Activated naive CD8-positive, alpha-beta T cell treated with anti-CD3 and anti-CD28 coated beads, Interleukin-2, amount 10 ng/mL, durations not matched to agents 7 days and 5 days (primary cell): Measurements from ENCODE around the gene DDAH1. TPM values are rescaled to one million over a fixed set of nuclear protein-coding genes. Genes with fewer than 3 reads are reported as not detected.

Source experiments
- ATAC-seq: fragments of 150-1000 bp; cut with Tn5 transposase; one replicate; pipeline ENCODE4 v1.10.0; 2021; ENCODE audit warnings: low read depth, moderate library complexity
- POLR2A ChIA-PET: fragments of 350-600 bp; sonication (Branson Sonifier 250); formaldehyde crosslinking; loops from one replicate; lab custom pipeline; 2021; ENCODE audit warnings: antibody characterized with exemption; lab: Charles Lee
- DNase-seq: peaks from one replicate; pipeline ENCODE4 v3.0.0; 2021
- H3K27ac Mint-ChIP-seq: one replicate; pipeline ENCODE4 v1.8.0; 2022; ENCODE audit warnings: mild to moderate bottlenecking, mixed read lengths
- H3K27me3 Mint-ChIP-seq: one replicate; pipeline ENCODE4 v1.8.0; 2022; ENCODE audit warnings: mild to moderate bottlenecking, moderate library complexity, mixed read lengths
- H3K36me3 Mint-ChIP-seq: one replicate; pipeline ENCODE4 v1.8.0; 2021; ENCODE audit warnings: mild to moderate bottlenecking, mixed read lengths
- H3K4me1 Mint-ChIP-seq: one replicate; pipeline ENCODE4 v1.8.0; 2021; ENCODE audit warnings: mixed read lengths
- H3K4me3 Mint-ChIP-seq: one replicate; pipeline ENCODE4 v1.8.0; 2022; ENCODE audit warnings: mild to moderate bottlenecking, moderate library complexity, mixed read lengths
- H3K9me3 Mint-ChIP-seq: one replicate; pipeline ENCODE4 v1.8.0; 2021; ENCODE audit warnings: mixed read lengths
- total RNA-seq, 2 experiments: library from RNA; stranded (reverse); gene quantifications; one replicate each; pipeline ENCODE4 v1.2.3, GENCODE V29; 2021

Gene DDAH1
- total RNA-seq, 2 experiments from 2014 or later = not detected

- ATAC-seq = no peak
- POLR2A ChIA-PET = interaction anchor here (0.5 kb wide), 1 partner anchor 83 kb away, joined by 3 read pairs; no protein-coding TSS in a partner anchor
- no peaks in the 10 kb centered on the region for H3K9me3 Mint-ChIP-seq
- H3K4me3 Mint-ChIP-seq = no peak overlapping the region
- no peaks in the 10 kb centered on the region for H3K36me3 Mint-ChIP-seq
- H3K27ac Mint-ChIP-seq = no peak overlapping the region
- no peak for DNase-seq
- no peaks in the 10 kb centered on the region for H3K4me1 Mint-ChIP-seq
- H3K27me3 Mint-ChIP-seq = peaks cover 10% of the 10 kb centered on the region
Observed at GRCh38 chr1:85344256-85344694, 120.7 kb downstream of the DDAH1 start.

GRCh38 chr1:85343612-85344255, 121.2 kb downstream of the DDAH1 start:
- ATAC-seq = no peak
- no peak overlapping the region for H3K27ac Mint-ChIP-seq
- POLR2A ChIA-PET = no interaction called here
- H3K4me3 Mint-ChIP-seq = no peak overlapping the region
- no peaks in the 10 kb centered on the region for H3K4me1 Mint-ChIP-seq
- no peak for DNase-seq
- peaks cover 10% of the 10 kb centered on the region for H3K27me3 Mint-ChIP-seq
- no peaks in the 10 kb centered on the region for H3K36me3 Mint-ChIP-seq
- H3K9me3 Mint-ChIP-seq = no peaks in the 10 kb centered on the region

- POLR2A ChIA-PET = no interaction called here
- no peak for DNase-seq
- Mint-ChIP-seq H3K36me3 (no peaks in the 10 kb centered on the region), H3K27me3 (peaks cover 14% of the 10 kb centered on the region), H3K4me3 (no peak overlapping the region), H3K27ac (no peak overlapping the region), H3K9me3 (no peaks in the 10 kb centered on the region), H3K4me1 (no peaks in the 10 kb centered on the region)
- ATAC-seq = no peak
Observed at GRCh38 chr1:85343213-85343611, 121.7 kb downstream of the DDAH1 start.

DNA sequence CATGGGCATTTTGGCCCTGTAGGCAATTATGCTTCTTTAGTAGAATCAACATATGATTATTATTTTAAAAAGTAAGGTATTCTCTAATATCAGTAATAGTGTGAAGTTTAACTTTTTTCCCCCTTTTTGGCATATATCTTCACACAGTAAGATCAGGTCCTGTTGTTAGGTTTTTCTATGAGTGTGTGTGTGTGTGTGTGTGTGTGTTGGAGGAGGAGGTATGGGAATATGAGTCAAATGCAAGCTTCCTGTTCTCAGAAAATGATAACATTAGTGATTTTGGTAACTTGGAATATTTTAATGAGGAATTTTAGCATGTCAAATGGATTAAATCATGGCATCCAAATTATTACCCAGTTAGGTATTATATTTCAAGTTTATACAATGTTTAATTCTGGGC, 122.8 kb downstream of the DDAH1 start:
- DNase-seq (no peak), ATAC-seq (no peak)
- H3K27ac Mint-ChIP-seq = no peak overlapping the region
- no peak overlapping the region for H3K4me3 Mint-ChIP-seq
- POLR2A ChIA-PET = no interaction called here
- H3K27me3 Mint-ChIP-seq = peaks cover 22% of the 10 kb centered on the region
- no peaks in the 10 kb centered on the region for H3K9me3 Mint-ChIP-seq
- no peaks in the 10 kb centered on the region for H3K36me3 Mint-ChIP-seq
- H3K4me1 Mint-ChIP-seq = no peaks in the 10 kb centered on the region

DNA sequence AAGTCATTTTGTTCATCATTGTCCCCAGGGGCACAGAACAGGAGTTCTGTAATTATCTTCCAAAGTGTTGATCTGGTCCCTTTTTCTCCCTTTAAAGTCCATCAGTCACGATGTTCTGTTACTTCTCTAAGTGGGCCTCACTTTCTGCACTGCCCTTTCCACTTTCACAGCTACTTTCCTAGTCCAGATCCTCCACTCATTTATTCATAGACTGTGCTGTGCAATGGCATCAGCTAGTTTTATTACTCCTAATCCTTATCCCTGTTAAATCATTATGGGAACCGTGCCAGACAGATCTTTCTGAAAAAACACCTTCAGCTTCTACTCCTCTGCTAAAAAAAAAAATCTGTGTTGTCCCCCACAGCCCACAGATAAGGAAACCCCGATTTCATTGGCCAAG, 124.5 kb downstream of the DDAH1 start:
- H3K27me3 Mint-ChIP-seq = peaks cover 29% of the 10 kb centered on the region
- no peaks in the 10 kb centered on the region for H3K36me3 Mint-ChIP-seq
- H3K9me3 Mint-ChIP-seq = no peaks in the 10 kb centered on the region
- ATAC-seq (no peak), DNase-seq (no peak)
- no peak overlapping the region for H3K27ac Mint-ChIP-seq
- H3K4me1 Mint-ChIP-seq = no peaks in the 10 kb centered on the region
- POLR2A ChIA-PET = no interaction called here
- H3K4me3 Mint-ChIP-seq = no peak overlapping the region

GRCh38 chr1:85339656-85340399, 125.1 kb downstream of the DDAH1 start:
- Mint-ChIP-seq H3K9me3 (no peaks in the 10 kb centered on the region), H3K27me3 (peaks cover 27% of the 10 kb centered on the region), H3K36me3 (no peaks in the 10 kb centered on the region), H3K4me3 (no peak overlapping the region), H3K4me1 (peaks cover 2% of the 10 kb centered on the region), H3K27ac (no peak overlapping the region)
- DNase-seq = no peak
- POLR2A ChIA-PET = no interaction called here
- no peak for ATAC-seq

- Mint-ChIP-seq H3K4me3 (no peak overlapping the region), H3K4me1 (peaks cover 6% of the 10 kb centered on the region), H3K27me3 (peaks cover 25% of the 10 kb centered on the region), H3K27ac (no peak overlapping the region), H3K9me3 (peaks cover 3% of the 10 kb centered on the region), H3K36me3 (peaks cover 2% of the 10 kb centered on the region)
- DNase-seq (no peak), ATAC-seq (no peak)
- POLR2A ChIA-PET = no interaction called here
Observed at GRCh38 chr1:85339089-85339488, 125.9 kb downstream of the DDAH1 start.

- ATAC-seq = no peak
- POLR2A ChIA-PET = no interaction called here
- Mint-ChIP-seq H3K27ac (no peak overlapping the region), H3K9me3 (peaks cover 12% of the 10 kb centered on the region), H3K36me3 (peaks cover 2% of the 10 kb centered on the region), H3K27me3 (peaks cover 22% of the 10 kb centered on the region), H3K4me1 (peaks cover 6% of the 10 kb centered on the region), H3K4me3 (no peak overlapping the region)
- no peak for DNase-seq
Observed at GRCh38 chr1:85334962-85335361, 130.0 kb downstream of the DDAH1 start.

DNA sequence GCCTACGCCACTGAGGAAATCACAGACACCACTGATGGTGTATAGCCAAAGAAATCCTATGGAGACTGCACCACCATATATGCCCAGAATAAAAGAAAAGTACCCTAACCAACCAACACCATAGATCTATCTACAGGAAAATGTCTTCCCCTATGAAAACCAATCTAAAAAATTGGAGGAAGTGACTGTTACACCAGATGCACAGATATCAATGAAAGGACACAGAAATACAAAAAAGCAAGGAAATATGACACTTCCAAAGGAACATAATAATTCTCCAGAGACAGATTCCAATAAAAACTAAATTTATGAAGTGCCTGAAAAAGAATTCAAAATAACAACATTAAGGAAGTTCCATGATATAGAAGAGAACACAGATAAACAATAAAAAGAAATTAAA, 131.8 kb downstream of the DDAH1 start:
- POLR2A ChIA-PET = no interaction called here
- ATAC-seq (no peak), DNase-seq (no peak)
- Mint-ChIP-seq H3K27ac (no peak overlapping the region), H3K9me3 (peaks cover 12% of the 10 kb centered on the region), H3K36me3 (peaks cover 2% of the 10 kb centered on the region), H3K4me1 (peaks cover 6% of the 10 kb centered on the region), H3K4me3 (no peak overlapping the region), H3K27me3 (peaks cover 26% of the 10 kb centered on the region)

DNA sequence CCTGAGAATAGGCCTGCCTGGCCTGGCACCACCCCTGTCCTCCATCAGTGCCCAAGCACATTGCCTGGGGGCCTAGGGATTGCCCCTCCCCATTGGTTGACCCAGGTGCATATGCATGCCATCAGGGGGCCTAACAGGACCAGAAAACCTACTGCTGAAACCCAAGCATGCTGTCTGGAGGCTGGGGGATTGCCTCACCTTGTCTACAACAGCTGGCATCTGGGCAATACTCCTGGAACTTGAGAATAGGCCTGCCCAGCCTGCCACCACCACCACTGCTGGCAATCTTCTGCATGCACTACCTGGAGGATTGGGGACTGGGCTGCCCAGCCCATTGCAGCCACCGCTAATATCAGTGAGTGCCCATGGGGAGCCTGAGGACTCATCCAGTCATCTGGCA, 132.4 kb downstream of the DDAH1 start:
- Mint-ChIP-seq H3K4me3 (no peak overlapping the region), H3K27me3 (peaks cover 21% of the 10 kb centered on the region), H3K27ac (no peak overlapping the region), H3K4me1 (peaks cover 6% of the 10 kb centered on the region), H3K9me3 (peaks cover 12% of the 10 kb centered on the region), H3K36me3 (peaks cover 2% of the 10 kb centered on the region)
- DNase-seq (no peak), ATAC-seq (no peak)
- POLR2A ChIA-PET = interaction anchor here (0.5 kb wide), 1 partner anchor 360 kb away, joined by 3 read pairs; no protein-coding TSS in a partner anchor

DNA sequence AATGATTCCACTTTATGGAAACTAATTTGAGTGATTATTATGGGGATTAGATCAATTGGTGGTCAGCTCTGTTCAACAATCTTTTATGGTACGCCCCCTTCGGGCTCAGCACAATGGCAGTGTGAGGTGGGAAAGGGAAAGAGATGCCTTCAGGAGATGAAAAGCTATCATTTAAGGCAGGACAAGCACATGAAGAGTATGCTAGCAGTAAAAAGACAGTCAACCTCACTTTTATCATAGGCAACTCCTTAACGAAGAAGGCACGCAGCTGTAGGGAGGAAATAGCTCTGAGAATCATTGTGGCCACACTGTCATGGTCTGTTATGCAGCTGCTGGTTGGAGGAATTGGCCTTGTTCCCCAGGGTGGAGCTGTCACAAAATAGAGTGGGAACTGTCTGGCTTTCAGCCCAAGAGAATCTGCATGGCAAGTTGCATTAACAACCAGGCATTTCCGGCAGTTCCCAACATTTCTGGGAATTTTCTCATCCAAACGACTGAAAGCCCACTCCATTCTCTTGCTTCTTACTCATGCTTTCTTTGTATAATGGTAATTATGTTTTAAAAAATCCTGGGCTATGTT, 134.2 kb downstream of the DDAH1 start:
- no peak for ATAC-seq
- H3K4me3 Mint-ChIP-seq = no peak overlapping the region

DNA sequence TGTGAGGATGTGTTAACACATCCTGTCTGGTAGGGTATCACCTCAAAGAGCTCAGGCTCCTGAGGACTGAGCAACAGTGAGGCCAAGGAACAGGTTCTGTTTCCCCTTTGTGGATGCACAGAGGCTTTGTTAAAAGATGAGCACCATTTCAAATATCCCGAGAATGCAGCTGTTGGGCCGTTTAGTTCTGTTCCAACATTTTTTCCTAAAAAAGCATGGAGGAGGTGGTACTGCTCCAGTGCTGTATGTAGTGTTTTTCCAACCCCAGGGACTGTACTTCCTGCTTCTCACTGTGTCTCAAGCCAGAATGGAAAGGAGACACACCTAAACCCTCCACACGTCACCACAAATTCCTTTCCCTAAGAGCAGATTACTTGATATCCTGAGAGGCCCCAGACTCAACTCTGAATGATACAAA, 134.7 kb downstream of the DDAH1 start:
- POLR2A ChIA-PET = no interaction called here

More for the DNA sequence above, 134.2 kb downstream of the DDAH1 start:
- H3K27ac Mint-ChIP-seq = no peak overlapping the region
- POLR2A ChIA-PET = no interaction called here
- H3K4me1 Mint-ChIP-seq = peaks cover 6% of the 10 kb centered on the region
- DNase-seq = no peak
- peaks cover 2% of the 10 kb centered on the region for H3K36me3 Mint-ChIP-seq
- peaks cover 20% of the 10 kb centered on the region for H3K27me3 Mint-ChIP-seq
- H3K9me3 Mint-ChIP-seq = peaks cover 12% of the 10 kb centered on the region

DNA sequence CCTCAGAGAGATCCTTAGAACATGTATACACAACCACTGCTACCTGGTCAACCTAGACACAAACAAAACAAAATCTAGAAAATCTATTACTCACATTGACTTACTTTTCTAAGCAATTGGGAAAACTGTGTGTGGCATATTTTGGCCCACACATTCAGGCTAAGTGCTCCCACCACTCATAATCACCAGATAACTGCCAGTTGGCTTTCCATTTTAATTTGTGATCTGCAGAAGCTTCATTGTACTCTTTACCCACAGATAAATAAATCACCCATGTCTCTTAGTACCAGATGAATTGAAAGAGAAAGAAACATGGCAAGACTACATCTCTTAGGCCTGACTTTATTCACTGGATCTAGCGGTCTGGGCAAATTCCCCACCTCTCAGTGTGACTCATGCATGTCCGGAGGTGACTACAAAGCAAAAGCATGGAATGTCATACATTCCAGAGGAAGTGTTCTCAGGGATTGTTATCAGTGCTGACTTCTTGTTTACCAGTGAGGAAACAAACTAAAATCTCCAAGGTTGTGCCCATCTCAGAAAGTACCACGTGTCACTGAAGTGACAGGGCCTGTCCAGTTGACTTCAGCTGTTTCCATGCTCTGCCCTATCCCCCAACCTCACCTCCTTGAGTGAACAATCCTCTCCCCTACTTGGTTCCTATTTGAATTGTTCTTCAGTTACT, 136.1 kb downstream of the DDAH1 start:
- DNase-seq (no peak), ATAC-seq (no peak)
- no peak overlapping the region for H3K27ac Mint-ChIP-seq
- peaks cover 8% of the 10 kb centered on the region for H3K9me3 Mint-ChIP-seq
- no peak overlapping the region for H3K4me3 Mint-ChIP-seq
- H3K4me1 Mint-ChIP-seq = no peaks in the 10 kb centered on the region
- peaks cover 27% of the 10 kb centered on the region for H3K27me3 Mint-ChIP-seq
- POLR2A ChIA-PET = no interaction called here
- H3K36me3 Mint-ChIP-seq = no peaks in the 10 kb centered on the region

More for the DNA sequence above, 134.7 kb downstream of the DDAH1 start:
- peaks cover 12% of the 10 kb centered on the region for H3K9me3 Mint-ChIP-seq
- H3K4me1 Mint-ChIP-seq = peaks cover 6% of the 10 kb centered on the region
- peaks cover 23% of the 10 kb centered on the region for H3K27me3 Mint-ChIP-seq
- no peak for DNase-seq
- H3K27ac Mint-ChIP-seq = no peak overlapping the region
- H3K36me3 Mint-ChIP-seq = peaks cover 2% of the 10 kb centered on the region
- H3K4me3 Mint-ChIP-seq = no peak overlapping the region
- ATAC-seq = no peak
